Stimulated activated CD8-positive, alpha-beta memory T cell treated with anti-CD3 and anti-CD28 coated beads, Interleukin-7, amount 100 ng/mL, for 4 hours (primary cell): ENCODE measurements around the gene LHFPL3.
"Not testable (repeated sequence)": the region's sequence is repeated elsewhere in the genome, so short reads cannot be mapped to it uniquely, and the experiment has no call there.

ENCODE experiments used
- DNase-seq, 2 donors: peaks; one replicate each; pipeline ENCODE4 v3.0.0-alpha.2; 2020; ENCODE audit warnings: low read depth in 2 of 2

LHFPL3 gene

DNA sequence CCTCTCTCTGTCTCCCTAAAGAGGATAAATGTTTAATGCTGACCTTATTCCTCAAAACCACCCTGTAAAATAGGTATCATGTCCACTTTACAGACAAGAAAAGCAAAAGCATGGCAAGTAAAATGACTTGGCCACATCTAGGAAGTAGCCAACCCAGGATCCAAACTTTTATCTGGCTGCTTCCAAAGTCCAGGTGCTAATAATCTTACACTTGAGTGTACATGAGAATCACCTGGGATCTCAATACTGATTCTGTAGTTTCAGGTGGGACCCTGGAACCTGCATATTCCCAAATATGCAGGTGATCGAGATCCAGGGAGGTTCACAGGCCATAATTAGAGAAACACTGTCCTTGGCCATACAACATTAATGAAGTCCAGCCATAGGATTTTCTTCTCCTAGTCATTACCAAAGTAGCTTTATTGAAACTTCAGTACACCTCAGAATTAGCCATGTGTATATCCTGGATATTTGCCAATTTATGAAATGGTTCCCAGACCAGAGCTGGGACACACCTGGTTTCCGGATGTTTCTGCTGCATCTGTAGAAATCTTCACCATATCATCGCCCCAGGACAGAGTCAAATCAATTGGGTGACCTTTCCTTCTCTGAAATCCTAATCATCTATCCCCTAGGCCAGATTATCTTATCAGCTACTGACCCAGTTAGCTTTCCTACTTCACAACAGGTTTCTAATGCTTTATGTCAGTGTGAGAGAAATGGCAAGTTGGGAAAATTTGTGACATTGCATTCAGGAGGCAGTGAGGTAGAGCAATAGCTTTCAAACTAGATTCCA lies 566.5 kb downstream of the LHFPL3 start:
- DNase-seq = no peak

DNA sequence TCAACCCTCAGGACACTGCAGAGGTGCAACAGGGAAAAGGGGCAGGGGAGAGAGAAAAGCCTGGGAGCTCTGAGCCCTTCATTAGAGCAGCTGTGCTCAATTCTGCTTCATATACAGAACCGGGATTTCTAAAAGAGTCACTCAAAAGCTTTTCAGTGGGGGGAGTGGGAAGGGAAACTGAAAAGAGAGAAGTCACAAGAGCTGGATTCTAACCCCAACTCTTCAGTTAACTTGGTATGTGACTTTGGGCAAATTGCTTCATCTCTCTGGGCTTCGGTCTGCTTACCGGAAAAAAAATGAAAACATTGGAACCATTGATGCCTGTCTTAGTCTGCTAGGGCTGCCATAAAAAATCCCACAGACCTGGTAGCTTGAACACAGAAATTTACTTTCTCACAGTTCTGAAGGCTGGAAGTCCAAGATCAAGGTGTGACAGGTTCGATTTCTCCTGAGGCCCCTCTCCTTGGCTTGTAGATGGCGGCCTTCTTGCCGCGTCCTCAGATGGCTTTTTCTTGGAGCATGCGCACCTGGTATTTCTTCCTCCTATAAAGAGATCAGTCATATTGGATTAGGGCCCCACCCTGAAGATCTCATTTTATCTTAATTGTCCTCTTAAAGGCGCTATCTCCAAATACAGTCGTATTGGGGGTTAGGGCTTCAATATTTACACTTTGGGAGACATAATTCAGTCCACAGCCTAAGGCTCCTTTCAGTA lies 567.3 kb downstream of the LHFPL3 start:
- no peak for DNase-seq

DNA sequence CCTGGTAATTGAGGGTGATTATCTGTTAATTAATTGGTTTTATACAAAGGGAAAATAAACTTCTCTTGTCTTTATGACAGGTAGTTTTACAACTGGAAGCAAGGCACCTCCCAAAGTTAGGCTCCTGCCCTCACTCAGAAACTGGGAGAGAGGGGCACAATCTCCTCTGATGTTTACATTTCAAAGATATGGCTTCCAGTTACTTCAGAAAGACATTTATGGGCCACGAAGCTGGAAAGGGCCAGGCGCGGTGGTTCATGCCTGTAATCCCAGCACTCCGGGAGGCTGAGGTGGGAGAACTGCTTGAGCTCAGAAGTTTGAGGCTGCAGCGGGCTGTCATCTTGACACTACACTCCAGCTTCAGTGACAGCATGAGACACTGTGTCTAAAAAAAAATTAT lies 570.0 kb downstream of the LHFPL3 start:
- no peak for DNase-seq

DNA sequence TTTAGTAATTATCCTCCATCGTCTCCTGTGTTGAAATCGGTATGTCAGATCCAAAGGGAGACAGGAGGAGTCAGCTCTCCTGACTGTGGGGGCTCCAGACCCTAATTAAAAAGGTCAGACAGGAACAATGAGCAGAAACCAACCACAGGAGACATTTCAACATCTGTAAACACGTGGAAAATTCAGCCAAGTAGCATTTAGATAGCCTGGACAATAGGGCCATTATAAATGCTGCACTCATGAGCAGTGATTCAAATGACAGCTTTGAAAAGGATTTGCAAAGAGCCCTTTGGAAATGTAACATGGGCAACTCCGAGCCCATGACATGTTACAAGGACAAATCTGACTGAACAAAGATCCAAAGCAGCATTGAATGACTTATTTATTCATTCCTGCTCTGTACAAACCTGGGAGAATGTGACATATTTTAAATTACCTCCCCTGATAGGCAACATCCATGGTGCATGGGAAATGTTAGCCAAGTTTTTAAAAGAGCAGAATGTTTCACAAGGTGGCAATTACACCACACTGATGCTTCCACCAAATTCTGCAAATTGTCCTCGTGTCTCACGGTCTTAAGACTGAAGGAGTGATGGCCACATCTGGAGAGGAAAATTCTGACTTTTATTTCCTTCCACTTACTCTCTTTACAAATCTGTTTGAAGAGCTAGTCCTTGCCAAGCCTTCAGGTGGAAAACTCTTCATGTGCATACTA lies 572.3 kb downstream of the LHFPL3 start:
- DNase-seq = no peak

DNA sequence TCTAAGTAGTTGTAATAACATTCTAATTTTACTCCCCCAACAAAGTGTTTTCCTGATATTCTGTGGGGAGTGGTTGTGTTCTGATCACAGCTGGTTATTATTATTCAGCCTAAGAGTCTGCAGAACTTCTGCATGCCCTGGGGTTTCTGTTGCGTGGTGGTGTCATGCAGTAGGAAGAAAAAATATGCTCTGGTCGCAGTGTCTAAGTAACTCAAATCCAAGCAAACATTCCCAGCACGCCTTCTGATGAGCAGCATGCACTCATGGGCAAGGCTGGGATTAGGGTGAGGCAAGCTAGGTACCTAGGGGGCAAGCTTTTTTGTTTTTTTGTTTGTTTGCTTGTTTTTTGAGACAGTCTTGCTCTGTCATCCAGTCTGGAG lies 572.8 kb downstream of the LHFPL3 start:
- DNase-seq = no peak

DNA sequence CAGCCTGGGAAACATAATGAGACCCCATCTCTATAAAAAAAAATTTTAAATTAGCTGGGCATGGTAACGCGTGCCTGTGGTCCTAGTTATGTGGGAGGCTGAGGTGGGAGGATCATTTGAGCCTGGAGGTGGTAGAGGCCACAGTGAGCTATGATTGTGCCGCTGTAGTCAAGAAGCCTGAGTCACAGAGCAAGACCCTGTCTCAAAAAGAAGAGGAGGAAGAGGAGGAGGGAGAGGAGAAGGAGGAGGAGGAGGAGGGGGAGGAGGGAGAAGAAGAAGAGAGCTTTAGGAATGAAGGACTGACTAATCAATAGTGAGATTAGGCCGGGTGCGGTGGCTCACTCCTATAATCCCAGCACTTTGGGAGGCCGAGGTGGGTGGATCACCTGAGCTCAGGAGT lies 573.8 kb downstream of the LHFPL3 start:
- DNase-seq = no peak

GRCh38 chr7:104903044-104903443 lies 574.6 kb downstream of the LHFPL3 start:
- no peak for DNase-seq

DNA sequence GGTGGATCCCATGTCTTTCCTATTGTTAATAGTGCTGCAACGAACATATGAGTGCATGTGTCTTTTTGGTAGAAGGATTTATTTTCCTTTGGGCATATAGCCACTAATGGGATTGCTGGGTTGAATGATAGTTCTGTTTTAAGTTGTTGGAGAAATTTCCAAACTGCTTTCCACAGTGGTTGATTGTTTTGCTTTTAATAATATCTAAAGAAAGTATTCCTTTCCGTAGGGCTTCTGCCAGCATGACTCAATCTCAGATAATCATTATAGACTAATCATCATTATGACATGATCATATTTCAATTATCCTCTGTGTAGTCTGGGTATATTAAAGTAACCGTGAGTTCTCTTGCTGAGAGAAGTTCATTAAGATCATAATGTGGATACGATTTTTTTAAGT lies 575.4 kb downstream of the LHFPL3 start:
- DNase-seq = no peak

GRCh38 chr7:104906032-104906431 lies 577.6 kb downstream of the LHFPL3 start:
- DNase-seq = no peak

- no peak for DNase-seq
Measured at GRCh38 chr7:104906556-104906955, 578.2 kb downstream of the LHFPL3 start.

DNA sequence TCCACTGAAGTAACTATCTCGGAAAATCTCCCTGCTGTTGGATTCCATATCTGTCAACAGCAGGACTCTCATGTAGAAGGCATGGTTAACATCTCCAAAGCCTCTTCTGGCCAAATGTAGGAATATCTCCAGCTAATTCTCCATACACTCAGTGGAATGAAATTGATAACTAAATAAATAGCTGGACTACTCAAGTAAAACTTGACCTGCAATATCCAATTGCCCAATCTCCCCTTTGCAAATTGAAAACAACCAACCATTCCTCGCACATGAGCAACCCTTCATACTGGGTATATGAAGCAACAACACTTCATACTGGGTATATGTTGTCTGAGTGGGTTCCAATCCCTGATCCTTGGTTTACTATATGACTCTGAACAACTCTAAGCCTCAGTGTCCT lies 580.2 kb downstream of the LHFPL3 start:
- DNase-seq = no peak

DNA sequence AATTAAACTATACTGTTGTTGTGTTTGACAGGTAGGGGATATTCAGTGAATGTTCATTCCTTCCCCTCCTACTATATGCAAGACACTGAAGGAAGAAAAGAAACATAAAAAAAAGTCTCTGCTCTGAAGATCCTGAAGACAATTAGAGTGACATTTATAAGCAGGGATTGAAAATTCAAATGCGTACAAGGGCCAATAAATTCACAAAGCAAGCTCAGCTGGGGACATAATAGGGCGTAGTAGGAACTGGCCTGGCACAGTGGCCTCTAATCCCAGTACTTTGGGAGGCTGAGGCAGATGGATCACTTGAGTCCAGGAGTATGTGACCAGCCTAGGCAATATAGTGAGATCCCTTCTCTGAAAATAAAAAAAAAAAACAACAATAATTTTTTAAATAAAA lies 580.7 kb downstream of the LHFPL3 start:
- DNase-seq = no peak

GRCh38 chr7:104914421-104914820 lies 586.0 kb downstream of the LHFPL3 start:
- DNase-seq = no peak

DNA sequence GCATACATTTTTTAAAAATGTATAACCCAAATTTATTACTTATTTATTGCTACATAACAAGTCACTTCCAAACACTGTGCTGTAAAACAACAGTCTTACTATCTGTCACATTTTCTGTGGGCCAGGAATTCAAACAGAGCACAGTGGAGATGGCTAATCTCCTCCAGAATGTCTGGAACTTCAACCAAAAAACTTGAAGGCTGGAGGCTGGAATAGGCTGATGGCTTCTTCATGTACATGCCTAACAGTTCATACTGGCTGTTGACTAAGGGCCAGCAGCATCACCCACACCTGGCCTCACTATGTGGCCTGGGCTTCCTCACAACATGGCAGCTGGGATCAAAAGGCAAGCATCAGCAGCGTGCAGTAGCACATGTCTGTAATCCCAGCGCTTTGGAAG lies 593.2 kb downstream of the LHFPL3 start:
- DNase-seq = no peak

DNA sequence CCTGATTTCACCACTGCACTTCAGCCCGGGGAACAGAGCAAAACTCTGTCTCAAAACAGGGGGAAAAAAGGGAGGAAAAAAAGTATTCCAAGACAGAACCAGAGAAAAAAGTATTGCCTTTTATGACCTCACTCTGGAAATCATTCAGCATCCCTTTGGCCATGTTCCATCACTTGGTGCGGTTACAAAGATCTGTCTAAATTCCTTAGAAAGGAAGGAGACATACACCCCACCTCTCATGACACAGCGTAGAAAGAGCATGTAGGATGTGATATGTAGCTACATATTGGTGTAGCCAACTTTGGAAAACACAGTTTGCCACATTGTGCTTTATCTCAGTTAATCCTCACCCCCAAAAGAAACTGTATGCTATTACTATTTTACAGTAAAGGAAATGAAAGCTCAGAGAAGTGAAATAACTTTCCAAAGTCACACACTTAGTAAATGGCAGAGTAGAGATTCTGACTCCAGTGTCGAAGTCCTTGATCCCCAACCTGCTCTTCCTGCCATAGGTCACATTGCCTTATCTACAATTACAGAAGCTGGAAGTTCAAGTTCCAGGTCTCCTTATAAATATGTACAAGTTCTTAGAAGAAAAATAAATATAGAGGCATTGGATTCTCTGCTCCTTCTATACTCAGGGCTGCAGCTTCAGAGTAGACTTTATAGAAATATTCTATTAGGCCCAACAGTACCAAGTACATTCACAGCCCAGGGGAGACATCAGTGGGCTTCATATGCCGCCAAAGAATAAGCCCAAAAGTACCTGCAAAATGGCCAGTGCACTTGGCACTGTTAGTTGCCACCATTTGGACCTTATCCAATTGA lies 594.0 kb downstream of the LHFPL3 start:
- no peak for DNase-seq

GRCh38 chr7:104923010-104923421 lies 594.6 kb downstream of the LHFPL3 start:
- peak; percentile 60 to 63 for DNase-seq

- not testable (repeated sequence) for DNase-seq
Measured at GRCh38 chr7:104926189-104926588, 597.8 kb downstream of the LHFPL3 start.

DNA sequence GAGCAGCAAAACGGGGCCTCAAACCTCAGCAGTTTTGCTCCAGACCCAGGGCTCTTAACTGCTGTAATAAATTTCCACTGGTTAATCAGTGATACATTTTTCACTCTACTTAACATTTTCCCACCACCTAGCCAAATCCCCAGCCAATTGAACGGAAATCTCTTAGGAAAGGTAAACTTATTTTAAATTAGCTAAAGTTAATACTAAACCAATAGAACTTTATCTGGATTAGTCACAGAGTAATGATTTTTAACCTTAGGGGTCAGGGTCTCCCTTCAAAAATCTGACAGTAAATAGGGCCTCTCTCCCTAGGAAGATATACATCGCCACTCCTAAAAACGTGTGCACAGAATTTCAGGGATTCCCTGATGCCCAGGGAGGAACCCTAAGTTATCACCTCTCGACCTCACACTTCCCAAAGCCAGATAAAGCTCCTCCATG lies 598.2 kb downstream of the LHFPL3 start:
- no peak for DNase-seq

GRCh38 chr7:104927055-104927454 lies 598.7 kb downstream of the LHFPL3 start:
- DNase-seq = no peak

- DNase-seq = no peak
Measured at GRCh38 chr7:104928721-104929400, 600.5 kb downstream of the LHFPL3 start.

- no peak for DNase-seq
Measured at GRCh38 chr7:104929921-104930320, 601.5 kb downstream of the LHFPL3 start.
